CD4-positive, alpha-beta T cell (primary cell): ENCODE data around the gene SFXN5. TPM values are rescaled to one million over a fixed set of nuclear protein-coding genes. Genes with fewer than 3 reads are reported as not detected.

ENCODE experiments used
- ATAC-seq: fragments of 200-7000 bp; cut with Tn5 transposase; one replicate; pipeline ENCODE4 v1.10.0; 2022; ENCODE audit warnings: mild to moderate bottlenecking; ENCODE audit not compliant: poor library complexity
- CTCF ChIA-PET: fragments of 350-600 bp; sonication (Branson Sonifier 250); formaldehyde crosslinking; loops from one replicate; lab custom pipeline; 2021; ENCODE audit warnings: antibody characterized with exemption, inconsistent platforms; lab: Charles Lee
- POLR2A ChIA-PET: fragments of 350-600 bp; sonication (Branson Sonifier 250); formaldehyde crosslinking; loops from one replicate; lab custom pipeline; 2021; ENCODE audit warnings: antibody characterized with exemption, inconsistent platforms; lab: Charles Lee
- DNase-seq, 14 experiments: peaks; one replicate each; pipeline ENCODE4 v3.0.0-alpha.2; 2013 to 2020; ENCODE audit warnings: mixed read lengths in 2 of 14
- H3K27ac ChIP-seq, 2 donors: one replicate each; pipeline versions ENCODE4 v1.5.1 to v1.7.0; 2013; ENCODE audit warnings: low read length in 2 of 2, low read depth in 1 of 2, mild to moderate bottlenecking in 1 of 2
- H3K27me3 ChIP-seq, 2 experiments: 1 replicate in 1 of 2; 2 replicates in 1 of 2; pipeline versions ENCODE4 v1.6.1 to v1.7.0; 2013; ENCODE audit warnings: low read length in 2 of 2, control low read depth in 1 of 2, mild to moderate bottlenecking in 1 of 2, moderate library complexity in 1 of 2; ENCODE audit not compliant: insufficient read depth in 2 of 2, control insufficient read depth in 1 of 2
- H3K36me3 ChIP-seq: one replicate; pipeline ENCODE4 v1.6.1; 2013; ENCODE audit warnings: low read length, control low read depth; ENCODE audit not compliant: insufficient read depth
- H3K4me1 ChIP-seq: one replicate; pipeline ENCODE4 v1.6.1; 2013; ENCODE audit warnings: low read length, control low read depth; ENCODE audit not compliant: insufficient read depth
- H3K4me3 ChIP-seq: one replicate; pipeline ENCODE4 v1.5.1; 2013; ENCODE audit warnings: mild to moderate bottlenecking, low read length, moderate library complexity
- H3K9me3 ChIP-seq, 2 experiments: 1 replicate in 1 of 2; 2 replicates in 1 of 2; pipeline versions ENCODE4 v1.6.1 to v1.7.0; 2013; ENCODE audit warnings: low read length in 2 of 2, mild to moderate bottlenecking in 2 of 2, control low read depth in 1 of 2, moderate library complexity in 1 of 2; ENCODE audit not compliant: control insufficient read depth in 1 of 2, insufficient read depth in 1 of 2
- H3K27ac Mint-ChIP-seq: one replicate; pipeline ENCODE4 v1.8.0; 2020; ENCODE audit warnings: mixed read lengths
- H3K27me3 Mint-ChIP-seq: one replicate; pipeline ENCODE4 v1.8.0; 2021; ENCODE audit warnings: mixed read lengths
- H3K36me3 Mint-ChIP-seq: one replicate; pipeline ENCODE4 v1.8.0; 2021; ENCODE audit warnings: low read depth, mixed read lengths
- H3K4me1 Mint-ChIP-seq: one replicate; pipeline ENCODE4 v1.8.0; 2021; ENCODE audit warnings: low read depth, mixed read lengths
- H3K4me3 Mint-ChIP-seq: one replicate; pipeline ENCODE4 v1.8.0; 2020; ENCODE audit warnings: mild to moderate bottlenecking, mixed read lengths
- H3K9me3 Mint-ChIP-seq: one replicate; pipeline ENCODE4 v1.8.0; 2020; ENCODE audit warnings: mixed read lengths
- intact Hi-C, 2 experiments: fragments of 100-400 bp; cut with DNase I in 1 of 2; cut with micrococcal nuclease in 1 of 2; formaldehyde crosslinking; loops; one replicate each; pipeline versions ENCODE4 v1.15.1 to v1.9.0; 2023 to 2025; cut with DNase I, micrococcal nuclease
- total RNA-seq, 174 experiments: library from RNA in 2 of 174; stranded (reverse) in 2 of 174; gene quantifications; one replicate each; pipeline ENCODE4 v1.2.3 and lab custom pipeline; 2021 to 2026
- TF ChIP-seq, protein P1 (sequence below): fragments of 200-600 bp; IDR thresholded peaks from one replicate; pipeline ENCODE4 v1.8.0; 2022; ENCODE audit warnings: antibody characterized with exemption, mild to moderate bottlenecking

Gene SFXN5
- total RNA-seq, 2 experiments from 2014 or later = 5.1 to 5.4 TPM

DNA sequence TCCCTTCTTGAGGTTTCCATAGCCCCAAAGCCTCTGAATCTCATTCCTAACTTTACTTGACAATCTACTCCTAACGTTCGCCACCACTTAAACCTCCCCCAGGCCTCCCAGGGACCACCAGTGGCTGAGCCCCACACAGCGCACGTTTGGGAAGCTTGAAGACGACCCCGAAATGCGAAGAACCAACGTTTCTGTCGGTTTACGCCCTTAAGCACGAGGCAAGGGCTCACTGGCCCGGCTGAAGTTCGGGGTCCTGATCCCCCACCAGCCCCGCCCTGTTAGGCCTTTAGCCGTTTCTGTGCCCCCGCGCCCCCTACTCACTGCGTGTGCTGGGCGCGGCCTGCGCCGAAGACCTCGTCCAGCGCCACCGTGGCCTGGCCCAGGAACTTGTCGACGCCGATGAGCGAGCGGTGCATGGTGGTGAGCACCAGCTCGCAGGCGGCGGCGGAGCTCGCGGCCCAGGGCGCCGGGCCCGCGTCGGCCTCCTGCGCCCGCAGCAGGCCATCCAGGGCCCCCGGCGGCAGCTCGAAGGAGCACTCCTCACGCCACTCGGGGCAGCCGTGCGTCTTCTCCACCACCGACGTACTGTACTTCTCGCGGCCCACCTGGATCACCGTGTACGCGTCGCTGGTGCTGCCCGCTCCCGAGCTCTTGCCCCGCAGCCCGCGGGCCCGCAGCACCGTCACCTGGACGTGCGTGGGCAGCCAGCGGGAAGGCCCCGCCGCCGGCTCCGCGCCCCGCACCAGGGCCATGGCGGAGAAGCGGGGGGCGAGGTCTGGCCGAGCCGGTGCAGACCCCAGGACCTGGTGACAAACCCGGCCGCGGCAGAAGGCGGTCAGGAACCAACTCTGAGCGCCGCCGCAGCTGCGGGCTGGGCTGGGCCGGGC, 40.8 kb upstream of the SFXN5 start:
- H3K27ac Mint-ChIP-seq = peak overlapping the region; percentile 65
- no peaks in the 10 kb centered on the region for H3K36me3 ChIP-seq
- H3K4me3 Mint-ChIP-seq = peak overlapping the region; percentile 86
- CTCF ChIA-PET = interaction anchor here (0.8 to 4.2 kb wide), 4 partner anchors 12 to 100 kb away, joined by 3 to 20 read pairs (median 4); no protein-coding TSS in a partner anchor
- H3K4me1 Mint-ChIP-seq = peaks cover 31% of the 10 kb centered on the region
- POLR2A ChIA-PET = interaction anchor here (0.5 to 2.6 kb wide), 5 partner anchors 13 to 183 kb away, joined by 3 to 16 read pairs (median 3); partner anchors contain the start of gene SFXN5
- H3K9me3 Mint-ChIP-seq = no peaks in the 10 kb centered on the region
- H3K9me3 ChIP-seq = no peaks in the 10 kb centered on the region
- no peaks in the 10 kb centered on the region for H3K36me3 Mint-ChIP-seq
- TF ChIP-seq, protein P1, sequence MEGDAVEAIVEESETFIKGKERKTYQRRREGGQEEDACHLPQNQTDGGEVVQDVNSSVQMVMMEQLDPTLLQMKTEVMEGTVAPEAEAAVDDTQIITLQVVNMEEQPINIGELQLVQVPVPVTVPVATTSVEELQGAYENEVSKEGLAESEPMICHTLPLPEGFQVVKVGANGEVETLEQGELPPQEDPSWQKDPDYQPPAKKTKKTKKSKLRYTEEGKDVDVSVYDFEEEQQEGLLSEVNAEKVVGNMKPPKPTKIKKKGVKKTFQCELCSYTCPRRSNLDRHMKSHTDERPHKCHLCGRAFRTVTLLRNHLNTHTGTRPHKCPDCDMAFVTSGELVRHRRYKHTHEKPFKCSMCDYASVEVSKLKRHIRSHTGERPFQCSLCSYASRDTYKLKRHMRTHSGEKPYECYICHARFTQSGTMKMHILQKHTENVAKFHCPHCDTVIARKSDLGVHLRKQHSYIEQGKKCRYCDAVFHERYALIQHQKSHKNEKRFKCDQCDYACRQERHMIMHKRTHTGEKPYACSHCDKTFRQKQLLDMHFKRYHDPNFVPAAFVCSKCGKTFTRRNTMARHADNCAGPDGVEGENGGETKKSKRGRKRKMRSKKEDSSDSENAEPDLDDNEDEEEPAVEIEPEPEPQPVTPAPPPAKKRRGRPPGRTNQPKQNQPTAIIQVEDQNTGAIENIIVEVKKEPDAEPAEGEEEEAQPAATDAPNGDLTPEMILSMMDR = no peak
- H3K4me1 ChIP-seq = peaks cover 43% of the 10 kb centered on the region
- intact Hi-C loops = loop anchor here (5.0 kb wide), 5 partner anchors 40 to 1725 kb away; partner anchors contain the start of genes ALMS1 (in 1 of the 2), EXOC6B (in 1 of the 2), SFXN5 (in 1 of the 2) and SMYD5 (in 1 of the 2)
- H3K27ac ChIP-seq = no peak overlapping the region
- no peaks in the 10 kb centered on the region for H3K27me3 Mint-ChIP-seq
- peak overlapping the region; percentile 66 for H3K4me3 ChIP-seq
- no peaks in the 10 kb centered on the region for H3K27me3 ChIP-seq
- DNase-seq (peak in 9 of 14 experiments; percentile 6 to 69 (median 18)), ATAC-seq (peak; percentile 41)

DNA sequence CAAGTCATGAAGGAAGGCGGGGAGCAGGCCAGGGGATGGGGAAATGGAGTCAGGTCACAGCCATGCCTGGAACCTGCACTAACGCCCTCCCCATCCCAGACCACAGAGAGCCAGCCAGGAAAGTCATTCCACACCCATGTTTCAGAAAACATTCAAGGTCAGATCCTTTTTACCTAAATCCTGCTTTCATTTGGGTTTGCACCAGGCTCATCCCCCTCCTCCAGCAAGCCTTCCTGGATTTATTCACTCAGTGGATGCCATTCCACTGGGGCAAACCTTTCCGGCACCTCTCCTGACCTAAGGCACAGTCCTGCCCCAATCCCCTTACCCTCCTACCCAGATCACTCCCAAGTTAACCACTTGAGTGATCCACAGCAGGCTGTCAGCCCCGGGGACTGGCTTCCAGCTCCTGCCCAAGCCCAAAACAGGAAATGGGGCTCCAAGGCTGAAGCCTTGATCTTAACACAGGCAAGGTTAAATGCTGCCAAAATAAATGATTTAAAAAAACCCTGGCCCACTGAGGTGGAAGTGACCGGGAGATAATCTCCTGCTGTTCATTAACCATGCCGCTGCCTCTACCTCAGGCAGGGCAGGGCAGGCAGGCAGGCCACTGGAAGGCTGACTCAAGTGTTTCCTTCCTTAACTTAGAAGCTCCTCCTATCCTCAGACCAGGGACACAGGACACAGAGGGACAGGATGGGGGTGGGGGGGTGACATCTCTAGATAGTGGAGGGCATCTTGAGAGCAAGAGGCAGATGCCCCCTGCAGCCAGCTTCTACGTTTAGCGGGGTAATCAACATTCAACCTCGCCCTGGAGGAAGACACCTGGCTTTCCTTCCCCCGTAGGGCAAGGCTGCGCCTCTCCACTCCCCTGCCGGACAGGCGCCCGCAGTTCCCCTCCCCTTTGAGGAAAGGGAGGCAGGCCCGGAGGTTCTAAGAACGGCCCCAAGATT, 39.8 kb upstream of the SFXN5 start:
- Mint-ChIP-seq H3K4me3 (peak overlapping the region; percentile 86), H3K4me1 (peaks cover 38% of the 10 kb centered on the region), H3K27ac (peak overlapping the region; percentile 65), H3K36me3 (no peaks in the 10 kb centered on the region), H3K9me3 (no peaks in the 10 kb centered on the region), H3K27me3 (no peaks in the 10 kb centered on the region)
- H3K9me3 ChIP-seq = no peaks in the 10 kb centered on the region
- H3K36me3 ChIP-seq = no peaks in the 10 kb centered on the region
- ATAC-seq (no peak), DNase-seq (peak in 4 of 14 experiments; percentile 17 to 32 (median 20))
- ChIA-PET CTCF (interaction anchor here (0.8 to 4.2 kb wide), 4 partner anchors 11 to 219 kb away, joined by 3 to 20 read pairs (median 3); no protein-coding TSS in a partner anchor), POLR2A (interaction anchor here (0.6 to 2.6 kb wide), 4 partner anchors 12 to 184 kb away, joined by 3 to 16 read pairs (median 5); partner anchors contain the start of gene SFXN5)
- H3K4me3 ChIP-seq = peak overlapping the region; percentile 66
- intact Hi-C loops = loop anchor here (2.0 to 5.0 kb wide), 6 partner anchors 39 to 1726 kb away; partner anchors contain the start of genes ALMS1 (in 1 of the 2), EXOC6B (in 1 of the 2), SFXN5 (in 1 of the 2) and SMYD5 (in 1 of the 2)
- H3K27me3 ChIP-seq = no peaks in the 10 kb centered on the region
- H3K4me1 ChIP-seq = peaks cover 50% of the 10 kb centered on the region
- TF ChIP-seq, protein P1 = no peak
- no peak overlapping the region for H3K27ac ChIP-seq
